Stimulated activated naive B cell treated with anti-CD40 and anti-IgM and Interleukin-4, amounts not matched to agents 10 μg/mL and 1 μg/mL and 100 μg/mL, for 72 hours (primary cell): ENCODE results near the gene HOXD13.

ENCODE experiments used
- ATAC-seq, 2 donors: fragments of 150-1000 bp; cut with Tn5 transposase; replicated peaks; 2 replicates each; pipeline ENCODE4 v1.10.0; 2021; ENCODE audit warnings: moderate library complexity in 1 of 2
- DNase-seq: peaks from one replicate; pipeline ENCODE4 v3.0.0; 2021
- H3K27ac Mint-ChIP-seq: one replicate; pipeline ENCODE4 v1.8.0; 2022; ENCODE audit warnings: mild to moderate bottlenecking, mixed read lengths
- H3K27me3 Mint-ChIP-seq, 2 donors: one replicate each; pipeline ENCODE4 v1.8.0; 2022; ENCODE audit warnings: mixed read lengths in 2 of 2
- H3K36me3 Mint-ChIP-seq, 2 donors: one replicate each; pipeline ENCODE4 v1.8.0; 2022; ENCODE audit warnings: mixed read lengths in 2 of 2, mild to moderate bottlenecking in 1 of 2
- H3K4me1 Mint-ChIP-seq, 2 donors: one replicate each; pipeline ENCODE4 v1.8.0; 2022; ENCODE audit warnings: mixed read lengths in 2 of 2, mild to moderate bottlenecking in 1 of 2
- H3K4me3 Mint-ChIP-seq, 2 donors: one replicate each; pipeline ENCODE4 v1.8.0; 2022; ENCODE audit warnings: mild to moderate bottlenecking in 2 of 2, mixed read lengths in 2 of 2, moderate library complexity in 1 of 2
- H3K9me3 Mint-ChIP-seq, 2 donors: one replicate each; pipeline ENCODE4 v1.8.0; 2022; ENCODE audit warnings: mixed read lengths in 2 of 2, mild to moderate bottlenecking in 1 of 2

Gene HOXD13

GRCh38 chr2:176092270-176093144 is at the start of gene HOXD13:
TSS of gene HOXD13 (plus strand) at chr2:176092721. CDS start at chr2:176092891, 170 bp downstream.
- Mint-ChIP-seq H3K4me3 (peak within 1 kb of the TSS; percentile 30 to 66), H3K9me3 (peaks cover 0 to 6% of the 10 kb centered on the region in 2 donors)
- no peak for ATAC-seq

DNA sequence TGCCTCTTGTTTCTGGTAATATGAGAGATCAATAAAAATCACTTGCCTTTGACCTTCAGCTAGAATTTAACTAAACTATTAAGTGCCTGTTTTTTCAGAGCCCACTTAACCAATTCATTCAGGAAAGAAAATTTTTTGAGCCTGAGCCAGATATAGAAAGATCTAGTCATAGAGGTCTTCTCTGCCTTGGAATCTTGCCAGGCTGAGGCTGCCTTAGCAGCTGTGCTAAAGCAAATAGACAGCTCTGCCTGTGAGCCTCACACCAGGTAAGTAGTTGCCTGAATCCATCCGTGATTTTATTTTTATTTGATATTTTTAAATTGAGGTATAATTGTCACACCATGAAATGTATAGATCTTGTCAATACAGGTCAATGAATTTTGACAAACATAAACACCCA is 36.1 kb upstream of the HOXD13 start:
- no peaks in the 10 kb centered on the region for H3K4me1 Mint-ChIP-seq
- H3K9me3 Mint-ChIP-seq, result no peaks in the 10 kb centered on the region
- no peak overlapping the region for H3K4me3 Mint-ChIP-seq
- H3K36me3 Mint-ChIP-seq, result no peaks in the 10 kb centered on the region
- DNase-seq (no peak), ATAC-seq (no peak)
- H3K27ac Mint-ChIP-seq, result no peak overlapping the region
- H3K27me3 Mint-ChIP-seq, result peaks cover 43 to 45% of the 10 kb centered on the region in 2 donors

More at GRCh38 chr2:176092270-176093144, at the start of gene HOXD13:
- peaks cover 71 to 86% of the 10 kb centered on the region in 2 donors for H3K27me3 Mint-ChIP-seq
- peak within 1 kb of the TSS; percentile 84 for H3K27ac Mint-ChIP-seq
- DNase-seq, result no peak
- H3K4me1 Mint-ChIP-seq, result peaks cover 14 to 25% of the 10 kb centered on the region in 2 donors
- H3K36me3 Mint-ChIP-seq, result peaks cover 0 to 5% of the 10 kb centered on the region in 2 donors

DNA sequence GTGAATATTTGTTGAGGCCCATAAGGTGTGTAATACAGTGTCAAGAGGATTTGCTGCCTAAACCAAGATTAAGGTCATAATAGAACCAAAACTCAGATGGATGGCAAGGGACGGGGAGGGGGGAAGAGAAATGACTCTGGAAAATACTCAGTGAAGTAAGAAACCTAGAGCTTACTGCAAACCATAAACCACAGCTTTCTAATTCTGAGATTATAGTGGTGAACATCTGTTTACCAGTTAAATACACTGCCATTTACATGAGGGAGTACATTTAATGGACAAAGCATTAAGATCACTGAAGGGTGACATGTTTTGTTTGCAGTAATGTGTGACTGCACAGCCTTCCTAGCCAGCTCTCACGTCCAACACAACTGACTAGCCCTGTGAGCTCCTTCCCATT is 28.6 kb upstream of the HOXD13 start:
- H3K27ac Mint-ChIP-seq, result no peak overlapping the region
- ATAC-seq, result peak; percentile 51 to 53
- H3K4me3 Mint-ChIP-seq, result no peak overlapping the region
- peaks cover 4 to 7% of the 10 kb centered on the region in 2 donors for H3K4me1 Mint-ChIP-seq
- H3K36me3 Mint-ChIP-seq, result no peaks in the 10 kb centered on the region
- H3K27me3 Mint-ChIP-seq, result peaks cover 44 to 55% of the 10 kb centered on the region in 2 donors
- DNase-seq, result no peak
- no peaks in the 10 kb centered on the region for H3K9me3 Mint-ChIP-seq

DNA sequence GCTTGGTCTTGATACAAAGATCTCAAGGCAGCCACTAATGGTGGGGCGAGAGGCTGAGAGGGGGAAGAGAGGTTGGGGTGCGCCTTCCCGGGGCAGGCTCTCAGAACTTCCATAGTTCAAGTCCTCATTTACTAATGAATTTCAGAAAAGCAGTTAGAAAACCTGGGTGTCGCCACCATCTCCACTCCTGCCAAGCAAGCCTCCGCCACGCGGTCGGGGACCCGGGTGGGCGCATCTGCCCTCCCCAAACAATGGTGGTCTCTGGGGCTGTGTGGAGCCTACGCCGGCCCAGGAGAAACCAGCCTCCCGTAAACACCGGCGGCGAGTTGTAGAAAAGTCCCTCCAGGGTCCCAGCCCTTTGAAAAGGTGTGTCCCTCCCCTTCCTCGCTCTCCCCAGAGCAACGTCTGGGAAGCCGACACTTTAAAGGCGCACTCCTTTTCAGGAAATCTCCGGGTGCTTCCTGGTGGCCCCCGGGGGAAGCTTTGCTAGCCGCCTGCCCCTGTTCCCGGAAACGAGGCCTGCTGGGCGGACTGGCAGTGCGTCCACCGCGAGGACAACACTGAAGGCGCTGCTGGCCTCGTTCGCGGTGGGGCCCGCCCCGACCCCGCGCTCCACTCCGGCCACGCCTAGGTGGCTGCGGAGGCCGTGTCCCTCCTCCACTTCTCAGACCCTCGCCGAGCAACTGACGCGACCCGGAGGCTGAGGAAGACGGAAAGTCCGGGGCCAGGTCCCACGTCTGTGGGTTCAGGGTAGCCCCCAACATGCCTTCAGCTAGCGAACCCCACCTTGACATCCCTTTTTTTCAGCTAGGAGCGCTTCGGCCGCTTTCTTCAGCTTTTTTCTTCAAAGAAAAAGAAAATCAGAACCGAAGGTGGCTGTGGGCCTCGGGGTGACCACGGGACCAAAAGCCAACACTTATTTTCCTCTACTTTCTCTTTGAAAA is 25.6 kb upstream of the HOXD13 start:
- Mint-ChIP-seq H3K27ac (peak overlapping the region; percentile 86), H3K36me3 (no peaks in the 10 kb centered on the region), H3K4me3 (peak overlapping the region; percentile 20 to 39), H3K27me3 (peaks cover 66 to 80% of the 10 kb centered on the region in 2 donors), H3K4me1 (peaks cover 4 to 7% of the 10 kb centered on the region in 2 donors), H3K9me3 (no peaks in the 10 kb centered on the region)
- ATAC-seq, result no peak
- DNase-seq, result no peak

GRCh38 chr2:176067589-176068418 is 24.7 kb upstream of the HOXD13 start:
- peaks cover 4 to 7% of the 10 kb centered on the region in 2 donors for H3K4me1 Mint-ChIP-seq
- H3K9me3 Mint-ChIP-seq, result no peaks in the 10 kb centered on the region
- peak overlapping the region; percentile 20 to 39 for H3K4me3 Mint-ChIP-seq
- H3K36me3 Mint-ChIP-seq, result no peaks in the 10 kb centered on the region
- DNase-seq (no peak), ATAC-seq (no peak)
- H3K27me3 Mint-ChIP-seq, result peaks cover 67 to 78% of the 10 kb centered on the region in 2 donors
- peak overlapping the region; percentile 86 for H3K27ac Mint-ChIP-seq

DNA sequence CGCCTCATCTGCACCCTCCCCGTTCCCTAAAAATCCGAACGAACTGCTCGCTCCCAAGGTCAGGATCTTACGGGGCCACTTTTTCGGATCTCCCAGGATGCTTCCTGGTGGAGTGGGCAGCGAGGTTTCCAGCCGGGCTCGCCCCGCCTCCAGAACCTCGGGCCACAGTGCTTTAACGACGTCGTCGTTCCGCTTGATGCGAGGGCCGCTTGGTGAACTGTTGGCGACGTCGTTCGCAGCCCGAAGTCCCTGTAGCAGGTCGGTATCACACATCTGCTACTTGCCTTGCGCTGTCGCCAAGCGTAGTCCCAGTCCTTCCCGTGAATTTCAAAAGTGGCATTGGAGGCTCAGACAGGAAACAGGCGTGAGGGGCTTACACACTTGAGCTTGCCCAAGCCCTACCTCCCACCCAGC is 24.1 kb upstream of the HOXD13 start:
- H3K4me1 Mint-ChIP-seq, result peaks cover 4 to 7% of the 10 kb centered on the region in 2 donors
- ATAC-seq (no peak), DNase-seq (no peak)
- no peak overlapping the region for H3K4me3 Mint-ChIP-seq
- H3K36me3 Mint-ChIP-seq, result peaks cover 0 to 2% of the 10 kb centered on the region in 2 donors
- peak overlapping the region; percentile 20 for H3K27ac Mint-ChIP-seq
- peaks cover 73 to 83% of the 10 kb centered on the region in 2 donors for H3K27me3 Mint-ChIP-seq
- H3K9me3 Mint-ChIP-seq, result no peaks in the 10 kb centered on the region

DNA sequence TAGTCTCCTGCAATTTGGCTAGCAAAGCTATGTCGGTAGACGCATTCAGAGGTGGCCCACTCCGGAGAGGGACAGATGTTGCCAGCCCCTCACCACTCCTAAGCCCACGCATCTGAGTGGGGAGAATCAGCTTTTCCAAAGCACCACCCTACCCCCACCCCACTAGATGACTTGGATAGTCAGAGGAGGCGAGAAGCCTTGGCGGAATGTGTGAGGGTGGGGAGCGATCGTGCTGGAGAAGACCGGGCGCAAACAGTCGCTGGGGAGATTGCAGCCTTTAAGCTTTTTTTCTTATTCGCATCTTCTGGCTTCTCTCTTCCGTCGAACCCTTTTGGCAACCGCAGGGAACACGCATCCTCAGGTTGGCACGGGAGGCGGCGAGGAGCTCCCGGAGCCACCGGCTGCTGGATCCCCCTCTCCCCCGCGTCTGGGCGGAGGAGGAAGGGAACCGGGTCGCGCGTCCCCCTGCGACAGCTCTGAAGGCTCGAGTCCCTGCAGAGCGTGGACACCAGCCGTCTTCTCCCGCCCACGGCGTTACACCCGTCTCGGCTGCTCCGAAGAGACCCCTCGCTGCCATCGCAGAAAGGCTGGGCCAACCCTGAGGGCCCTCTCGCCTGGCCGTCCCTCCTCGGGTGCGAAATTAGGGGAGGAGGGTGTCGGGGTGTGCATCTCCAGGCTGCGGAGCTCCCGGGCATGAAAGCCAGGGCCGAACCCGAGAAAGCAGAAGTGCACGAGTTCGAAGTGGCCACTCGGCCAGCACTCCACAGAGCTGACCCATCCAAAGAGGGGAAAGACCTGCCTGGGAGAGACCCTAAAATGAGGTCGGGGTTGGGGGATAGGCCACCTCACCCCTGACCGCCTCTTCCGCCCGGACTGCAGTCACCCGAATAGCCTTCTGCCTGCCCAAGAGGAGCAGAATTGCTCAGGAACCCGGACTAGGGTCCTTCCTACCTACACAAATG is 20.9 kb upstream of the HOXD13 start:
- Mint-ChIP-seq H3K4me3 (no peak overlapping the region), H3K36me3 (peaks cover 0 to 3% of the 10 kb centered on the region in 2 donors), H3K9me3 (peaks cover 4 to 9% of the 10 kb centered on the region in 2 donors), H3K27ac (peak overlapping the region; percentile 75), H3K27me3 (peaks cover 81 to 92% of the 10 kb centered on the region in 2 donors), H3K4me1 (peaks cover 4 to 7% of the 10 kb centered on the region in 2 donors)
- ATAC-seq (no peak), DNase-seq (no peak)

GRCh38 chr2:176072292-176072669 is 20.2 kb upstream of the HOXD13 start:
- DNase-seq, result no peak
- peaks cover 4 to 6% of the 10 kb centered on the region in 2 donors for H3K4me1 Mint-ChIP-seq
- no peak overlapping the region for H3K4me3 Mint-ChIP-seq
- peaks cover 4 to 10% of the 10 kb centered on the region in 2 donors for H3K9me3 Mint-ChIP-seq
- no peak for ATAC-seq
- H3K27ac Mint-ChIP-seq, result no peak overlapping the region
- peaks cover 78 to 88% of the 10 kb centered on the region in 2 donors for H3K27me3 Mint-ChIP-seq
- H3K36me3 Mint-ChIP-seq, result peaks cover 0 to 3% of the 10 kb centered on the region in 2 donors

DNA sequence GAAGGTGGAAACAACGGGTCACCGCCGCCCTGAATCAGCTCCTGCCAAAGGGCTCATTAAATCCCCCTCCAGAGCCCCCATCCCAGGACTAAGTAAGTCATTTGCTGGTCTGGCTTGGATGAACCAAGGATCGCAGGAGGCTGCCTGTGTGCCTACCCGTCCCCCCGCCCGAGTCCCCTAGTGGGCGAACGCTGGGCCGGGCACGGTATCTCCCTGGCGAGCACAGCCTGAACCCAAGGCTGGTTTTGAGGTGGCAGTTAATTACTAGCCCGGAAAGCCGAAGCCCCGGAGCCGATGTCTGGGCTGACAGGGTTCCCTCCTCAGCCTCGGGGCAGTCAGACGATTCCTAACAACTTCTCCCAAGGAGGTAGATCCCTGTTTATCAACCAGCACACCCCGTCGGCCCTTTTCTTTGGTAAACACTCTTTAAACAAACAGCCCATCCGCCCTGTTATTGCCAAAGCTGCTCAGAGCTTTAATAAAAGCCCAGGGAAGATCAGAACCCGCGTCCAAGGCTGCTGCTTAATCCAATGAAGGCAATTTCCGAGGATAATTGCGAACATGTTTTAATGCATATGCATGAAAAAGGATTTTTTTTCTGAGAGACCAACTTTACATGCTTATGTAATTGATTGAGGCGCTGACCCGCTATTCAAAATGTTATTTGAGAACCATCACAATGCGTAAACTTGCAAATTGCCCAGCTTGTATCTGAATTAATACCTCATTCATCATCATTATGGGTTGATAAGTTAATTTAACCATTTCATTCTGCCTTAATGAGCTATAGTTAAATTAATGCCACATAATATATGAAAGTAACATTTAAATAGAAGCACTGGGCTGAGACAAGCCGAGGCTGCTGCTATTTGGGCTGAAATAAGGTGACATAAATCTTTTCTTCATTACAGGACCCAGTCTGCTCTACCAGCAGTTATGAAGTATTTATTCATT is 19.3 kb upstream of the HOXD13 start:
- H3K27ac Mint-ChIP-seq, result no peak overlapping the region
- DNase-seq, result no peak
- peaks cover 4 to 10% of the 10 kb centered on the region in 2 donors for H3K9me3 Mint-ChIP-seq
- H3K27me3 Mint-ChIP-seq, result peaks cover 71 to 81% of the 10 kb centered on the region in 2 donors
- no peak for ATAC-seq
- H3K4me1 Mint-ChIP-seq, result no peaks in the 10 kb centered on the region
- H3K4me3 Mint-ChIP-seq, result no peak overlapping the region
- peaks cover 0 to 3% of the 10 kb centered on the region in 2 donors for H3K36me3 Mint-ChIP-seq

- no peak for ATAC-seq
- H3K36me3 Mint-ChIP-seq, result peaks cover 4 to 6% of the 10 kb centered on the region in 2 donors
- peaks cover 10 to 16% of the 10 kb centered on the region in 2 donors for H3K9me3 Mint-ChIP-seq
- no peak overlapping the region for H3K4me3 Mint-ChIP-seq
- H3K27me3 Mint-ChIP-seq, result peaks cover 73 to 80% of the 10 kb centered on the region in 2 donors
- no peak overlapping the region for H3K27ac Mint-ChIP-seq
- no peak for DNase-seq
- H3K4me1 Mint-ChIP-seq, result peaks cover 6 to 9% of the 10 kb centered on the region in 2 donors
These were observed 17.5 kb upstream of the HOXD13 start for GRCh38 chr2:176074919-176075425.

- H3K27me3 Mint-ChIP-seq, result peaks cover 68 to 75% of the 10 kb centered on the region in 2 donors
- DNase-seq, result no peak
- H3K4me1 Mint-ChIP-seq, result peaks cover 6 to 9% of the 10 kb centered on the region in 2 donors
- peaks cover 4 to 6% of the 10 kb centered on the region in 2 donors for H3K36me3 Mint-ChIP-seq
- no peak overlapping the region for H3K4me3 Mint-ChIP-seq
- H3K9me3 Mint-ChIP-seq, result peaks cover 10 to 16% of the 10 kb centered on the region in 2 donors
- H3K27ac Mint-ChIP-seq, result no peak overlapping the region
- ATAC-seq, result no peak
These were observed 17.0 kb upstream of the HOXD13 start for GRCh38 chr2:176075481-176075880.
